ENCODE measurements around the gene RIMBP2.

Gene RIMBP2

DNA sequence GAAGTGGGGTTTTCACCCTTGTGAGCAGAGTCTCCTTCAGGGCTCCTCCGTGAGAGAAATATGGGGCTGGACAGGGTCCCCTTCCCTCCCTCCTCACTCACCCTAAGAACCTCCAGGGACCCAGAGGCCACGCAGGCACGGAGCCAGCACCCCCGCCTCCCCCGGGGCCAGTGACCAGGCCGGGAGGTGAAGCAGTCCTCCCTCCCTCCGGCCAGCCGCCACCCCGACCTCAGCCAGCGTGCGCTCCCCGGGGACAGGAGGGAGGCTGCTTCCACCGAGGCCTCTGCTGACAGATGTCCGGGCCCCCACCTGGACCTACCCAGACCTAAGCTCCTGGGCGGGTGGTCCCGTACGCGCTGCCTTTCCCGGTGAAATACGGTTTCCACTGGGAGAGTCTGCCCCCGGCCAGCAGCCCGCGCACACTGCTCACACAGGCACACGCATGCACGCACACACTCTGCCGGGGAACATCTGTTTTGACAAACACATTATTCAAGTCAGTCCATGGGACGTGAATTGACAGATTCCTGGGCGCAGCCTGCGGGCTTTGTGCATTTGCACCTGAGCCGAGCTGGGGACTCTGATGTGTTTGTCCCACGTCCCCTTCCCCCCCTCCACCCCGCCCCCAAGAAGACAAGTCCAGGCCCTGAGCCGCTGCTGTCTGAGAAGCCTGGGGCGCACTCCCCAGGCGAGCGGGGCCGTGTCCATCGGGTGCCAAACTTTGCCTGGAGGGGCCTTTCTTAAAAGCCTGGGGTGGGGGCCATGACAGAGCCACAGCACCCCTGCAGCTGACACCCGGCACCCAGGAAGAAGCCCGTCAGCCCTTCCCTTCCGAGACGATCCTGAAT lies 725 bp downstream of the RIMBP2 start:
- peak overlapping the region; percentile 44; the same call in 1 of the 2 replicates for H3K9ac ChIP-seq
- no peak overlapping the region for H3K27ac ChIP-seq
- TF ChIP-seq, protein P1, sequence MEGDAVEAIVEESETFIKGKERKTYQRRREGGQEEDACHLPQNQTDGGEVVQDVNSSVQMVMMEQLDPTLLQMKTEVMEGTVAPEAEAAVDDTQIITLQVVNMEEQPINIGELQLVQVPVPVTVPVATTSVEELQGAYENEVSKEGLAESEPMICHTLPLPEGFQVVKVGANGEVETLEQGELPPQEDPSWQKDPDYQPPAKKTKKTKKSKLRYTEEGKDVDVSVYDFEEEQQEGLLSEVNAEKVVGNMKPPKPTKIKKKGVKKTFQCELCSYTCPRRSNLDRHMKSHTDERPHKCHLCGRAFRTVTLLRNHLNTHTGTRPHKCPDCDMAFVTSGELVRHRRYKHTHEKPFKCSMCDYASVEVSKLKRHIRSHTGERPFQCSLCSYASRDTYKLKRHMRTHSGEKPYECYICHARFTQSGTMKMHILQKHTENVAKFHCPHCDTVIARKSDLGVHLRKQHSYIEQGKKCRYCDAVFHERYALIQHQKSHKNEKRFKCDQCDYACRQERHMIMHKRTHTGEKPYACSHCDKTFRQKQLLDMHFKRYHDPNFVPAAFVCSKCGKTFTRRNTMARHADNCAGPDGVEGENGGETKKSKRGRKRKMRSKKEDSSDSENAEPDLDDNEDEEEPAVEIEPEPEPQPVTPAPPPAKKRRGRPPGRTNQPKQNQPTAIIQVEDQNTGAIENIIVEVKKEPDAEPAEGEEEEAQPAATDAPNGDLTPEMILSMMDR (conservative IDR thresholded peaks at IDR 0.05; ENCODE audit: low read depth, low read length), result no peak
- no peak overlapping the region for H2AFZ ChIP-seq (ENCODE audit: low read depth)
- no peaks in the 10 kb centered on the region for H4K20me1 ChIP-seq (ENCODE audit: insufficient read depth)
- no peaks in the 10 kb centered on the region for H3K36me3 ChIP-seq (ENCODE audit: insufficient read depth)
- H3K4me2 ChIP-seq, result no peak overlapping the region; the same call in 1 of the 2 replicates
- H3K79me2 ChIP-seq (ENCODE audit: insufficient read depth, low read depth), result no peaks in the 10 kb centered on the region
- H3K4me3 ChIP-seq (IDR thresholded peaks at IDR 0.05; ENCODE audit: insufficient read depth, low read depth, low read length), result no peak overlapping the region
- no peaks in the 10 kb centered on the region for H3K4me1 ChIP-seq (ENCODE audit: low read depth, poor library complexity, severe bottlenecking)
- H3K27me3 ChIP-seq (ENCODE audit: insufficient read depth, low read depth), result no peaks in the 10 kb centered on the region

DNA sequence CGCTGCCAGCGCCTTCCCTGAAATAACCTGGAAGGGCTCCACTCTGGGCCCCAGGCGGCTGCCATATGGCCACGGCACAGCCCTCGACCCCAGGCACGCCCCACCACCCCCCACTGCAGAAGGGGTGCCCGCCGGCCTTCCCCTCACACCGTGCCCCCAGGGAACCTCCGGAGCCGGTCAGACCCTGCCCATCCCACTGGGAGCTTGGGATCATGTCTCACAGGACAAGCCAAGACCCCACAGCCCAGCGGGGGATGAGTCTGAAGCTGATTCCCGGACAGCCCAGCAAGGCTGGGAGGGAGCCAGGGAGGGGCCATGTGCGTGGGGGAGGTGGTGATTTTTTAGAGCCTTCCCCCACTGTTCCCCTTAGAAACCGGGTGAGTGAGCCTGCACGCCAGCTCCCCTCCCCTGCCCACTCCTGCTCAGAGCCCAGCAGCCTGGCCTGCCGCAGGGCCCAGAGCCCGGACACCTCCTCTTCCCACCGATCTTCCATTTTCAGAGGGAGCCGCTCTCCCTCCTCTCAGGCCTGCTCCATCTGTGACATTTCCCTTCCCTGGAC lies 1.4 kb downstream of the RIMBP2 start:
- H3K36me3 ChIP-seq (ENCODE audit: insufficient read depth), result no peaks in the 10 kb centered on the region
- no peak overlapping the region; the same call in 1 of the 2 replicates for H3K4me2 ChIP-seq
- peak overlapping the region; percentile 44; the same call in 1 of the 2 replicates for H3K9ac ChIP-seq
- H2AFZ ChIP-seq (ENCODE audit: low read depth), result peak overlapping the region; percentile 30
- no peak overlapping the region for H3K27ac ChIP-seq
- no peak overlapping the region for H3K4me3 ChIP-seq (IDR thresholded peaks at IDR 0.05; ENCODE audit: insufficient read depth, low read depth, low read length)
- H3K4me1 ChIP-seq (ENCODE audit: low read depth, poor library complexity, severe bottlenecking), result no peaks in the 10 kb centered on the region
- TF ChIP-seq, protein P1 (conservative IDR thresholded peaks at IDR 0.05; ENCODE audit: low read depth, low read length), result no peak
- H3K79me2 ChIP-seq (ENCODE audit: insufficient read depth, low read depth), result no peaks in the 10 kb centered on the region
- H4K20me1 ChIP-seq (ENCODE audit: insufficient read depth), result no peaks in the 10 kb centered on the region
- H3K27me3 ChIP-seq (ENCODE audit: insufficient read depth, low read depth), result no peaks in the 10 kb centered on the region

DNA sequence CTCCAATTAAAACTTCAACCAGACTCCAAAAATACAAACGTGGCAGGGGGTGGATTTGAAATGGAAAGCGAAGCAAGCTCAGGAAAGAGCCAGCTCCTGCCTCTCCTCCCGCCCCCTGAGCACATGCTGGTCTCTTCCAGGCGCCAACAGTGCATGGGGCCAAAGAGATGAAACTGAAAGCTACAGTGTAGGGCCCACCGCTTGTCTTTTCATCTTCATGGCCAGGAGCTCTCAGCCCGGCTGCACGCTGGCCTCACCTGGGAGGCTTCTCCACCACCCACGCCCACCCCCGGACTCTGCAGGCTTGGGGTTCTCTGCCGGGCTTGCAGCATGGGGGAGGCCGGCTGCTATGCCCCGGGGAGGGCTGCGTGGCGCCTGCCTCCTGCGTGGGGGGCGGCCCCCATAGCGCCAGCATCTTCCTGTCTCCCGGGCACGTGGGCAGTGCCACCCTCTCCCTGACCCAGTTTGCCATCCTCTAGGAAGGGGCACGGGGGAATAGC lies 2.0 kb downstream of the RIMBP2 start:
- Histone ChIP-seq H3K4me3 (IDR thresholded peaks at IDR 0.05; ENCODE audit: insufficient read depth, low read depth, low read length) (no peak overlapping the region), H3K27me3 (ENCODE audit: insufficient read depth, low read depth) (no peaks in the 10 kb centered on the region), H3K4me2 (no peak overlapping the region)

DNA sequence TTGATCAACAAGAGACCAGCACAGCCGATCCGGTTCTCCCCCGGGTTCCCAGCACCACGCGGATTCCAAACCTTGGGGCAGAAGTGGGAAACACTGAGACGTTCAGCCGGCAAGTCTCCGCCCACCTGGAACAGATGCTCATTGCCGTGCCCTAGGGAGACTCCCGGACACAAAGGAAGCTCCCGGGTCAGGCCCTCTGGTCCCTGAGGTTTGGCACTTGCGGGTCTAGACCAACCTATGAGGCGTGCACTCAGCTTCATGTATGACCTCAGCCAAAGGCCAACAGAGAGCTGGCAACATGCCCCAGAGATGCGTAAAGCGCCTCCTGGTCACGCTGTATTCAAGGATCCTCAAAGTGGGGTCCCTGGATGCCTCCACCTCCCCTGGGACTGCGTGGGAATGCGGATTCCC lies 2.5 kb downstream of the RIMBP2 start:
- no peaks in the 10 kb centered on the region for H3K4me1 ChIP-seq (ENCODE audit: low read depth, poor library complexity, severe bottlenecking)
- no peak overlapping the region for H3K9ac ChIP-seq
- no peak overlapping the region for H3K4me3 ChIP-seq (IDR thresholded peaks at IDR 0.05; ENCODE audit: insufficient read depth, low read depth, low read length)
- H3K79me2 ChIP-seq (ENCODE audit: insufficient read depth, low read depth), result no peaks in the 10 kb centered on the region
- no peak overlapping the region for H3K4me2 ChIP-seq
- H4K20me1 ChIP-seq (ENCODE audit: insufficient read depth), result no peaks in the 10 kb centered on the region
- no peak overlapping the region for H2AFZ ChIP-seq (ENCODE audit: low read depth)
- TF ChIP-seq, protein P1 (conservative IDR thresholded peaks at IDR 0.05; ENCODE audit: low read depth, low read length), result no peak
- H3K27ac ChIP-seq, result no peak overlapping the region
- H3K36me3 ChIP-seq (ENCODE audit: insufficient read depth), result no peaks in the 10 kb centered on the region
- no peaks in the 10 kb centered on the region for H3K27me3 ChIP-seq (ENCODE audit: insufficient read depth, low read depth)

More for the DNA sequence above, 2.0 kb downstream of the RIMBP2 start:
- Histone ChIP-seq H3K79me2 (ENCODE audit: insufficient read depth, low read depth) (no peaks in the 10 kb centered on the region), H2AFZ (ENCODE audit: low read depth) (peak overlapping the region; percentile 30), H3K27ac (no peak overlapping the region), H3K4me1 (ENCODE audit: low read depth, poor library complexity, severe bottlenecking) (no peaks in the 10 kb centered on the region), H3K9ac (peak overlapping the region; percentile 44; the same call in 1 of the 2 replicates), H4K20me1 (ENCODE audit: insufficient read depth) (no peaks in the 10 kb centered on the region), H3K36me3 (ENCODE audit: insufficient read depth) (no peaks in the 10 kb centered on the region)
- TF ChIP-seq, protein P1 (conservative IDR thresholded peaks at IDR 0.05; ENCODE audit: low read depth, low read length), result no peak
